Sigmoid colon (tissue), 7 donors: Measurements from ENCODE around the gene GPR68. TPM values are rescaled to one million over a fixed set of nuclear protein-coding genes. Genes with fewer than 3 reads are reported as not detected.

Experiments used
- DNase-seq: peaks from one replicate; pipeline ENCODE4 v3.0.0-alpha.2; 2019
- H3K27ac ChIP-seq, 4 donors: fragments of 200-600 bp; sonication (generic); one replicate each; pipeline ENCODE4 v1.5.1; 2016 to 2019; ENCODE audit warnings: mild to moderate bottlenecking in 1 of 4
- H3K27me3 ChIP-seq, 3 donors: fragments of 200-600 bp; sonication (generic); one replicate each; pipeline ENCODE4 v1.5.1; 2019; ENCODE audit warnings: mild to moderate bottlenecking in 1 of 3
- H3K36me3 ChIP-seq, 4 donors: fragments of 200-600 bp; sonication (generic); one replicate each; pipeline ENCODE4 v1.5.1; 2016 to 2019
- H3K4me1 ChIP-seq, 4 donors: fragments of 200-600 bp; sonication (generic); one replicate each; pipeline ENCODE4 v1.5.1; 2017 to 2019
- H3K4me3 ChIP-seq, 4 donors: fragments of 200-600 bp; sonication (generic); one replicate each; pipeline ENCODE4 v1.5.1; 2017 to 2019; ENCODE audit warnings: mild to moderate bottlenecking in 2 of 4, moderate library complexity in 1 of 4
- H3K9me3 ChIP-seq, 4 donors: fragments of 200-600 bp in 3 of 4; sonication (generic) in 3 of 4; one replicate each; pipeline versions ENCODE4 v1.5.1 to v1.6.1; 2013 to 2019
- EP300 ChIP-seq, 4 donors: sonication (generic); formaldehyde crosslinking; IDR thresholded peaks; one replicate each; pipeline ENCODE4 v1.6.1; 2017; ENCODE audit warnings: antibody characterized with exemption in 4 of 4
- POLR2A ChIP-seq, 2 donors: fragments of 450-650 bp; IDR thresholded peaks; one replicate each; pipeline ENCODE4 v1.6.1; 2016; ENCODE audit warnings: antibody characterized with exemption in 2 of 2, mild to moderate bottlenecking in 2 of 2, moderate library complexity in 2 of 2
- POLR2AphosphoS5 ChIP-seq, 4 donors: sonication (generic); formaldehyde crosslinking; IDR thresholded peaks; one replicate each; pipeline ENCODE4 v1.6.1; 2017; ENCODE audit warnings: antibody characterized with exemption in 4 of 4
- WGBS, 2 donors: extraction: QIAGEN DNeasy Blood & Tissue Kit; methylation state at CpG; one replicate each; pipeline ENCODE4 v1.1.7; 2013; 5-methylcytosine and 5-hydroxymethylcytosine counted together
- intact Hi-C: fragments of 100-400 bp; cut with DNase I; formaldehyde crosslinking; loops from one replicate; pipeline ENCODE4 v1.15.1; 2023
- polyA plus RNA-seq, 3 donors: library from polyadenylated mRNA; stranded (reverse); fragments of 200-250 nt; gene quantifications; one replicate each; pipeline ENCODE4 v1.2.3, GENCODE V29; 2013
- total RNA-seq, 4 donors: library from RNA; depleted of rRNA; stranded (reverse); fragments of >200 nt; gene quantifications; one replicate each; pipeline ENCODE4 v1.1.0, GENCODE V29; 2016
- TF ChIP-seq, protein P1 (sequence below), 4 experiments: fragments of 450-650 bp in 3 of 4; fragments of 200-600 bp in 1 of 4; IDR thresholded peaks; one replicate each; pipeline ENCODE4 v1.5.1; 2016 to 2019; ENCODE audit warnings: antibody characterized with exemption in 4 of 4, mild to moderate bottlenecking in 3 of 4, moderate library complexity in 2 of 4
- donor health status: healthy with polysubstance abuse.
- donor health status: Bipolar disorder and iron deficiency.
- donor health status: healthy.

Gene GPR68
- total and polyA plus RNA-seq, 7 donors, result 0.46 to 1.7 (median 1.2) TPM; not detected in 1

DNA sequence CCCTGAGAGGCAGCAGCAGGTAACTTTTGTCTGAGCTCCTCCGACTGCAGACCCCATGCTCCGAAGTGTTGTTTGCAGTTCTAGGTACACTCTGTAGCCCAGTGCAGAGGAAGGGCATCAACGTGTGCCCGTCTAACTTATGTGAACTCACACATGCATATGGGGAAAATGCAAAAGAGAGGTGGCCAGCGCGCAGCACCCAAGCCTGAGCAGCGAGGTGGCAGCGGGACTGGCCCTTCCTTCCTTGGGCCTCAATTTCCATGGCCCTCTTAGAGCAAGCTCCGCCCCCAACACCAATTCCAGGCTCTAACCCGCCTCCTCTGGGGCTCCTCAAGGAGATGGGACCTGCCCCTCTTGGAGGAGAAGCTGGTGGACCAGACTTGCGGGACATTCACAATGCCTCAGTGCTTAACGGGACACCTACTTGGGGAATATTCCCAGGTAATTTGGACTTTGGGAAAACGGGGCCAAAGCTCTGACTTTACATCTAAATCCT, 27.7 kb downstream of the GPR68 start:
- DNase-seq, result no peak
- Histone ChIP-seq H3K4me3 (no peak overlapping the region), H3K9me3 (no peaks in the 10 kb centered on the region), H3K4me1 (no peaks in the 10 kb centered on the region), H3K27me3 (no peaks in the 10 kb centered on the region), H3K27ac (no peak overlapping the region), H3K36me3 (peaks cover 14 to 72% (median 28%) of the 10 kb centered on the region in 4 donors)
- TF ChIP-seq POLR2AphosphoS5 (IDR thresholded peaks at IDR 0.05), result no peak
- no peak for TF ChIP-seq EP300 (IDR thresholded peaks at IDR 0.05)
- TF ChIP-seq, protein P1, sequence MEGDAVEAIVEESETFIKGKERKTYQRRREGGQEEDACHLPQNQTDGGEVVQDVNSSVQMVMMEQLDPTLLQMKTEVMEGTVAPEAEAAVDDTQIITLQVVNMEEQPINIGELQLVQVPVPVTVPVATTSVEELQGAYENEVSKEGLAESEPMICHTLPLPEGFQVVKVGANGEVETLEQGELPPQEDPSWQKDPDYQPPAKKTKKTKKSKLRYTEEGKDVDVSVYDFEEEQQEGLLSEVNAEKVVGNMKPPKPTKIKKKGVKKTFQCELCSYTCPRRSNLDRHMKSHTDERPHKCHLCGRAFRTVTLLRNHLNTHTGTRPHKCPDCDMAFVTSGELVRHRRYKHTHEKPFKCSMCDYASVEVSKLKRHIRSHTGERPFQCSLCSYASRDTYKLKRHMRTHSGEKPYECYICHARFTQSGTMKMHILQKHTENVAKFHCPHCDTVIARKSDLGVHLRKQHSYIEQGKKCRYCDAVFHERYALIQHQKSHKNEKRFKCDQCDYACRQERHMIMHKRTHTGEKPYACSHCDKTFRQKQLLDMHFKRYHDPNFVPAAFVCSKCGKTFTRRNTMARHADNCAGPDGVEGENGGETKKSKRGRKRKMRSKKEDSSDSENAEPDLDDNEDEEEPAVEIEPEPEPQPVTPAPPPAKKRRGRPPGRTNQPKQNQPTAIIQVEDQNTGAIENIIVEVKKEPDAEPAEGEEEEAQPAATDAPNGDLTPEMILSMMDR (IDR thresholded peaks at IDR 0.05), result no peak
- no peak for TF ChIP-seq POLR2A (IDR thresholded peaks at IDR 0.05)
- WGBS, 2 donors, result 96 to 97% methylated on average over 13 of the region's 13 CpGs
- intact Hi-C loops, result no loop called here

DNA sequence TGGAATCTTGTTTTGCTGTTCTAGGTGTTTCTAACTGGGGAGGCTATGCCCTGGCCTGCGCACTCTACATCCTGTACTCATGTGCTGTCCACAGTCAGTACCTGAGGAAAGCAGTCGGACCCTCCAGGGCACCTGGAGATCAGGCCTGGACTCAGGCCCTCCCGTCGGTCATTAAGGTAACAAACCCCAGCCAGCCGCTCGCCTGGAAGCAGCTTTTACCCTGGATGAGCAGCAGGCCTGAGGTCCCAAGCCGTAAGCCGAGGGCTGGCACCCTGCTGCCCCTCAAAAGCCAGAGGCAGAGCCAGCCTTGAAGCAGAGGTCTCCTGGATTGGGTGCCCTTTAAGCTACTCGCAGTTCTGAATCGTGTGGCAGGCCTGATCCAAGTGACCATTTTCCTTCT, 29.1 kb downstream of the GPR68 start:
- intact Hi-C loops, result no loop called here
- WGBS, 2 donors, result 93 to 98% methylated on average over 10 of the region's 10 CpGs

DNA sequence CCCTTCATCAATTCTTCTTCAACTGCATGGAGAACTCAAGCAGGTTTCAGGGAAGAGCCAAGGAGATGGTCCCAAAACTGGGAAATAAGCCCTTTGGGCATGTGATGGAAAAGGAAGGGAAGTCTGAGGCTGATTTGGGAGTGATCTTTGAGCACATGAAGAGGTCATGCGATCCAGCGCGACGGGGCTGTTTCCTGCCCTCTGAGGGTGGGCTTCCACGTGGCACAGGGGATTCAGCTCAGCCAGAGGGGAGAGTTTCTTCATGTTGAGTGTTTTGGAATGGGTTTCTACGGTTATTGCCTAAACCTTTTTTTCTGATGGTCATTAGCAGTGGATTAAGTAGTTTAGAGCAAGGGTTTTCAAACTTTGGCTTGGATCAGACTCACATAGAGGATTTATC, 30.2 kb downstream of the GPR68 start:
- WGBS, 2 donors, result 91 to 95% methylated on average over 6 of the region's 6 CpGs
- no peak for DNase-seq
- TF ChIP-seq POLR2A (IDR thresholded peaks at IDR 0.05), result no peak
- no peak for TF ChIP-seq POLR2AphosphoS5 (IDR thresholded peaks at IDR 0.05)
- TF ChIP-seq, protein P1 (IDR thresholded peaks at IDR 0.05), result no peak
- no peak for TF ChIP-seq EP300 (IDR thresholded peaks at IDR 0.05)
- H3K9me3 ChIP-seq, result no peaks in the 10 kb centered on the region
- no peak overlapping the region for H3K27ac ChIP-seq
- intact Hi-C loops, result no loop called here
- peaks cover 14 to 90% (median 39%) of the 10 kb centered on the region in 4 donors for H3K36me3 ChIP-seq
- H3K4me1 ChIP-seq, result no peaks in the 10 kb centered on the region
- H3K27me3 ChIP-seq, result no peaks in the 10 kb centered on the region
- H3K4me3 ChIP-seq, result no peak overlapping the region

More for the DNA sequence above, 29.1 kb downstream of the GPR68 start:
- Histone ChIP-seq H3K4me3 (no peak overlapping the region), H3K4me1 (no peaks in the 10 kb centered on the region), H3K36me3 (peaks cover 14 to 80% (median 32%) of the 10 kb centered on the region in 4 donors), H3K27ac (no peak overlapping the region), H3K27me3 (no peaks in the 10 kb centered on the region), H3K9me3 (no peaks in the 10 kb centered on the region)
- no peak for DNase-seq
- TF ChIP-seq, protein P1 (IDR thresholded peaks at IDR 0.05), result no peak
- TF ChIP-seq POLR2AphosphoS5 (IDR thresholded peaks at IDR 0.05) (no peak), POLR2A (IDR thresholded peaks at IDR 0.05) (no peak), EP300 (IDR thresholded peaks at IDR 0.05) (no peak)

DNA sequence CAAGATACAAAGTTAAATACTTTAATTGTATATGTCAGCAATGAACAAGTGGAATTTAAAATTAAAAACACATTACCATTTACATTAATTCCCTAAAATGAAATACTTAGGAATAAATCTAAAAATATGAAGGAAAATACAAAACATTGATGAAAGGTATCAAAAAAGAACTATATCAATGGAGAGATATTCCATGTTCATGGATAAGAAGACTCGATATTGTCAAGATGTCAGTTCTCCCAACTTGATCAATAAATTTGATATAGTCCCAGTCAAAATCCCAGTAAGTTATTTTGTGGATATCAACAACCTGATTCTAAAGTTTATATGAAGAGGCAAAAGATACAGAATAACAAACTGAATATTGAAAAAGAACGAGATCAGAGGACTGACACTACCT, 33.5 kb downstream of the GPR68 start:
- Histone ChIP-seq H3K4me3 (no peak overlapping the region), H3K4me1 (no peaks in the 10 kb centered on the region), H3K36me3 (peaks cover 10 to 98% (median 43%) of the 10 kb centered on the region in 4 donors), H3K9me3 (no peaks in the 10 kb centered on the region), H3K27ac (no peak overlapping the region), H3K27me3 (no peaks in the 10 kb centered on the region)
- intact Hi-C loops, result no loop called here
- DNase-seq, result no peak
- TF ChIP-seq, protein P1 (IDR thresholded peaks at IDR 0.05), result no peak
- TF ChIP-seq EP300 (IDR thresholded peaks at IDR 0.05) (no peak), POLR2A (IDR thresholded peaks at IDR 0.05) (no peak), POLR2AphosphoS5 (IDR thresholded peaks at IDR 0.05) (no peak)
- 98 to 99% methylated on average over 2 of the region's 2 CpGs for WGBS, 2 donors

DNA sequence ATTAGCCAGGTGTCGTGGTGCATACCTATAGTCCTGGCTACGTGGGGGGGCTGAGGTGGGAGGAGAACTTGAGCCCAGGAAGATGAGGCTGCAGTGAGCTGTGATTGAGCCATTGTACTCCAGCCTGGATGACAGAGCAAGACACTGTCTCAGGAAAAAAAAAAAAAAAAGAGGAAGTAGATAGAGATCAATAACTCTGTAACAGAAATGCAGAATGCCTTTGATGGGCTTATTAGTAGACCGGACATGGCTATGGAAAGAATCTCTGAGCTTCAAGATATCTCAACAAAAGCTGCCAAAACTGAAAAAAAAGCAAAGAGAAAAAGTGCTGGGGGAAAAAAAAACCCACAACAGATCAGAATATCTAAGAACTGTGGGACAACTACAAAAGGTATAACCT, 37.5 kb downstream of the GPR68 start:
- no peaks in the 10 kb centered on the region for H3K9me3 ChIP-seq
- no peaks in the 10 kb centered on the region for H3K27me3 ChIP-seq
- H3K36me3 ChIP-seq, result peaks cover 9 to 98% (median 48%) of the 10 kb centered on the region in 4 donors
- 92 to 95% methylated on average over 3 of the region's 3 CpGs for WGBS, 2 donors
- no peak for DNase-seq
- intact Hi-C loops, result no loop called here
- H3K27ac ChIP-seq, result no peak overlapping the region
- no peak for TF ChIP-seq EP300 (IDR thresholded peaks at IDR 0.05)
- TF ChIP-seq POLR2A (IDR thresholded peaks at IDR 0.05), result no peak
- TF ChIP-seq POLR2AphosphoS5 (IDR thresholded peaks at IDR 0.05), result no peak
- TF ChIP-seq, protein P1 (IDR thresholded peaks at IDR 0.05), result no peak
- H3K4me3 ChIP-seq, result no peak overlapping the region
- no peaks in the 10 kb centered on the region for H3K4me1 ChIP-seq
